K562 (cell line): ENCODE measurements around the gene SLC19A1. TPM values are rescaled to one million over a fixed set of nuclear protein-coding genes. Genes with fewer than 3 reads are reported as not detected.

Experiments used
- ATAC-seq: fragments of 200-7000 bp; cut with Tn5 transposase; 3 replicates; pipeline ENCODE4 v1.9.1; 2020; ENCODE audit warnings: moderate library complexity
- BruUV-seq: library from RNA; stranded (reverse); fragments of 400-500 nt; replicated peaks from 2 replicates; lab custom pipeline; 2021; lab: Mats Ljungman, UMichigan
- CTCF ChIA-PET: fragments of 300-600 bp; formaldehyde crosslinking; extraction: SDS; loops from one replicate; lab custom pipeline; 2021; ENCODE audit warnings: low intra/inter-chr PET ratio; lab: Yijun Ruan, JAX
- POLR2A ChIA-PET: fragments of 300-600, 350-650 bp; sonication (Branson Sonifier 250); formaldehyde crosslinking; extraction: SDS; loops from one replicate; lab custom pipeline; 2021; ENCODE audit warnings: antibody characterized with exemption, inconsistent platforms; lab: Yijun Ruan, JAX
- DNase-seq, 4 experiments: peaks; one replicate each; pipeline versions ENCODE4 v3.0.0 to v3.0.0-alpha.2; 2011 to 2018; ENCODE audit warnings: low spot score in 3 of 4, mixed read lengths in 3 of 4; ENCODE audit errors: extremely low read depth in 1 of 4
- FAIRE-seq: peaks from 2 replicates; lab custom pipeline; 2011; peaks lifted over from hg19 to GRCh38; lab: Jason Lieb, UNC
- H2AFZ ChIP-seq: 2 replicates; pipeline ENCODE4 v1.6.0; 2011; ENCODE audit warnings: low read depth, low read length, control low read depth, inconsistent platforms
- H3K27ac ChIP-seq: fragments of 200-600 bp; 3 replicates; pipeline ENCODE4 v1.8.0; 2011; ENCODE audit warnings: low read depth, mild to moderate bottlenecking, control low read depth, inconsistent platforms, low read length, moderate library complexity, mixed read lengths; ENCODE audit errors: extremely low read depth
- H3K27me3 ChIP-seq, 2 experiments: fragments of 300-600 bp in 1 of 2; 2 replicates in 1 of 2; 3 replicates in 1 of 2; pipeline versions ENCODE4 v1.6.0 to v1.8.0; 2011; ENCODE audit warnings: inconsistent platforms in 2 of 2, low read length in 2 of 2, mild to moderate bottlenecking in 1 of 2, mixed read lengths in 1 of 2, moderate library complexity in 1 of 2; ENCODE audit not compliant: control insufficient read depth in 2 of 2, insufficient read depth in 2 of 2
- H3K36me3 ChIP-seq: fragments of 300-600 bp; 3 replicates; pipeline ENCODE4 v1.8.0; 2011; ENCODE audit warnings: mild to moderate bottlenecking, low read length, inconsistent platforms; ENCODE audit not compliant: control insufficient read depth, insufficient read depth
- H3K4me1 ChIP-seq, 2 experiments: fragments of 200-600 bp in 1 of 2; replicated peaks in 1 of 2; 2 replicates in 1 of 2; 3 replicates in 1 of 2; pipeline versions ENCODE4 v1.5.1 to v1.8.0; 2011; ENCODE audit warnings: inconsistent platforms in 2 of 2, low read length in 2 of 2, mild to moderate bottlenecking in 1 of 2, mixed read lengths in 1 of 2, moderate library complexity in 1 of 2; ENCODE audit not compliant: control insufficient read depth in 2 of 2, insufficient read depth in 2 of 2
- H3K4me2 ChIP-seq: 2 replicates; pipeline ENCODE4 v1.6.1; 2011; ENCODE audit warnings: low read length, control low read depth, inconsistent platforms, mixed read lengths; ENCODE audit not compliant: insufficient read depth
- H3K4me3 ChIP-seq: fragments of 200-600 bp; sonication (generic), shearing (Covaris generic); 2 replicates; pipeline ENCODE4 v1.5.1; 2016; ENCODE audit warnings: control low read depth, inconsistent platforms
- H3K79me2 ChIP-seq: fragments of 200-600 bp; 3 replicates; pipeline ENCODE4 v1.8.0; 2011; ENCODE audit warnings: low read length, inconsistent platforms; ENCODE audit not compliant: control insufficient read depth, insufficient read depth
- H3K9ac ChIP-seq, 2 experiments: 2 replicates each; pipeline versions ENCODE4 v1.6.0 to v1.6.1; 2011; ENCODE audit warnings: low read depth in 2 of 2, low read length in 2 of 2, control low read depth in 1 of 2, inconsistent platforms in 1 of 2, mild to moderate bottlenecking in 1 of 2, mixed read lengths in 1 of 2; ENCODE audit not compliant: insufficient read depth in 1 of 2
- H3K9me1 ChIP-seq: one replicate; pipeline ENCODE4 v1.6.0; 2011; ENCODE audit warnings: inconsistent platforms, mild to moderate bottlenecking, low read length, moderate library complexity; ENCODE audit not compliant: control insufficient read depth, insufficient read depth
- H3K9me3 ChIP-seq: replicated peaks from 2 replicates; pipeline ENCODE4 v1.5.1; 2011; ENCODE audit warnings: low read depth, low read length, inconsistent platforms; ENCODE audit not compliant: control insufficient read depth, insufficient read depth
- H4K20me1 ChIP-seq: replicated peaks from 2 replicates; pipeline ENCODE4 v1.6.1; 2011; ENCODE audit warnings: low read length, inconsistent platforms, mixed read lengths; ENCODE audit not compliant: control insufficient read depth, insufficient read depth
- ARHGAP35 ChIP-seq: fragments of 450-650 bp; IDR thresholded peaks from 2 replicates; pipeline ENCODE4 v1.6.1; 2018; ENCODE audit not compliant: partially characterized antibody
- CBX5 ChIP-seq: IDR thresholded peaks from 2 replicates; pipeline ENCODE4 v1.6.1; 2014; ENCODE audit warnings: low read depth, borderline replicate concordance
- EHMT2 ChIP-seq: fragments of 450-650 bp; IDR thresholded peaks from 2 replicates; pipeline ENCODE4 v1.6.1; 2018; ENCODE audit warnings: antibody characterized with exemption
- ELF4 ChIP-seq: fragments of 450-650 bp; formaldehyde crosslinking; IDR thresholded peaks from 2 replicates; pipeline ENCODE4 v1.4.0; 2022; ENCODE audit warnings: missing genetic modification characterization
- HDAC1 ChIP-seq, 2 experiments: fragments of 450-650 bp; IDR thresholded peaks; 2 replicates each; pipeline ENCODE4 v1.6.1; 2016 to 2017; ENCODE audit warnings: inconsistent platforms in 1 of 2, mild to moderate bottlenecking in 1 of 2, moderate library complexity in 1 of 2
- LARP7 ChIP-seq: fragments of 450-650 bp; IDR thresholded peaks from 2 replicates; pipeline ENCODE4 v1.6.1; 2016
- MYBL2 ChIP-seq, 2 experiments: fragments of 450-650 bp in 1 of 2; sonication (generic) in 1 of 2; formaldehyde crosslinking in 1 of 2; IDR thresholded peaks; 2 replicates each; pipeline versions ENCODE4 v1.6.1 to v1.8.1; 2017 to 2022; ENCODE audit warnings: borderline replicate concordance in 1 of 2, inconsistent platforms in 1 of 2, low read depth in 1 of 2, mild to moderate bottlenecking in 1 of 2, missing genetic modification reagents in 1 of 2, moderate library complexity in 1 of 2
- POLR2G ChIP-seq: fragments of 200-400 bp; formaldehyde crosslinking; IDR thresholded peaks from 2 replicates; pipeline ENCODE4 v1.6.1; 2017; ENCODE audit warnings: low read depth, mild to moderate bottlenecking, antibody characterized with exemption, low read length, moderate library complexity
- WGBS: fragments of 100-300 bp; shearing (Covaris generic); methylation state at CpG from one replicate; pipeline ENCODE4 v1.1.6; 2016; ENCODE audit warnings: low coverage, mixed read lengths; ENCODE audit not compliant: insufficient coverage; ENCODE audit errors: missing lambda C conversion rate; 5-methylcytosine and 5-hydroxymethylcytosine counted together
- in situ Hi-C: fragments of 300-500 bp; cut with MboI; formaldehyde crosslinking; loops from 4 replicates; pipeline ENCODE4 v1.15.0; 2018; ENCODE audit warnings: inconsistent platforms, mixed read lengths
- intact Hi-C: fragments of 100-400 bp; cut with micrococcal nuclease; formaldehyde crosslinking; loops from 2 replicates; pipeline ENCODE4 v1.14.2; 2022
- polyA plus RNA-seq, 8 experiments: library from polyadenylated mRNA; depleted of rRNA in 4 of 8; stranded (reverse) in 5 of 8; unstranded in 3 of 8; fragments of >200 nt; fragmentation: Nextera tagmentation in 2 of 8; fragmentation: Illumina TruSeq in 1 of 8; extraction: Ambion mirVana in 2 of 8; extraction: Trizol in 1 of 8; gene quantifications; 2 replicates each; pipeline versions ENCODE4 v1.2.1 to v1.2.3, GENCODE V29; 2011 to 2014; ENCODE audit warnings: inconsistent platforms in 1 of 8, missing spikeins in 1 of 8
- total RNA-seq, 7 experiments: library from RNA; depleted of rRNA in 6 of 7; stranded (reverse); fragments of >200 nt in 6 of 7; fragmentation: Illumina TruSeq in 2 of 7; extraction: Trizol in 2 of 7; gene quantifications; 2 replicates each; pipeline versions ENCODE4 v1.2.1 to v1.2.3, GENCODE V29; 2011 to 2021; ENCODE audit warnings: low replicate concordance in 1 of 7
- TF ChIP-seq, protein P1 (sequence below): fragments of 450-650 bp; formaldehyde crosslinking; IDR thresholded peaks from 2 replicates; pipeline ENCODE4 v1.4.0; 2020; ENCODE audit warnings: mild to moderate bottlenecking, mixed read lengths
- TF ChIP-seq, protein P2 (sequence below), 2 experiments: fragments of 450-650 bp in 1 of 2; IDR thresholded peaks; 2 replicates each; pipeline ENCODE4 v1.6.1; 2011 to 2017; ENCODE audit warnings: low read depth in 2 of 2, antibody characterized with exemption in 1 of 2, borderline replicate concordance in 1 of 2, low read length in 1 of 2, mild to moderate bottlenecking in 1 of 2, mixed read lengths in 1 of 2; ENCODE audit not compliant: control insufficient read depth in 1 of 2
- TF ChIP-seq, protein P3 (sequence below): fragments of 450-650 bp; formaldehyde crosslinking; IDR thresholded peaks from 2 replicates; pipeline ENCODE4 v1.4.0; 2020; ENCODE audit warnings: mild to moderate bottlenecking, moderate library complexity
- TF ChIP-seq, protein P4 (sequence below): fragments of 450-650 bp; IDR thresholded peaks from 2 replicates; pipeline ENCODE4 v1.6.1; 2016; ENCODE audit warnings: borderline replicate concordance

The SLC19A1 gene
- total and polyA plus RNA-seq, 9 of the 15 experiments (the other 6 are each of a cell fraction or from before 2014, with no cell fraction given): 0.65 to 88.7 (median 12.0) TPM

DNA sequence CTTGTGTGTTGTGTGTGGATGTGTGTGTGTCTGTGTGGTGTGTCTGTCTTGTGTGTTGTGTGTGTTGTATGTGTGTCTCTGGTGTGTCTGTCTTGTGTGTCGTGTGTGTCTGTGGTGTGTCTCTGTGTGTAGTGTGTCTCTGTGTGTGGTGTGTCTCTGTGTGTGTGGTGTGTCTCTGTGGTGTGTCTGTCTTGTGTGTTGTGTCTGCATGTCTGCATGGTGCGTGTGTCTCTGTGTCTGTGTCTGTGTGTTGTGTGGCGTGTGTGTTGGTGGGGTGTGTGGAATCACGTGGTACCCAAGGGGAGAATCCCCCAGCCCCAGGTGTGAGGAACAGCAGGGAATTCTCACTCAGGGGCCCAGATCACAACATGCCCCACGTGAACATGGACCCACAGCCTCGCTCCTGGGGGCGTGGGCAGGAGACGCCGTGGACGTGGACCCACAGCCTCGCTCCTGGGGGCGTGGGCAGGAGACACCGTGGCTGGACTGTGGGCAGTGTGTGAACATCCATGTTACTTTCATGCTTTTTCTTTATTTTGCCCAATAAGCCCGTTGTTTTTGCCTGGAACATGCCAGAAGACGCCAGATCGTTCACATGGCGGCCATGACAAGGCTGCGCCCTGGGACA lies 67.8 kb downstream of the SLC19A1 start:
- BruUV-seq: no TSS peak
- H3K9me3 ChIP-seq: no peaks in the 10 kb centered on the region; the same call in none of the 2 replicates
- TF ChIP-seq LARP7 (0 out of 2 replicates have a peak, but pooled peaks have one; percentile 70), MYBL2 (IDR thresholded peaks at IDR 0.05; ENCODE audit: low read depth) (peak; percentile 12; the same call in 1 of the 2 replicates), MYBL2 (CRISPR knock-in tag; IDR thresholded peaks at IDR 0.05; ENCODE audit: borderline replicate concordance) (no peak), ELF4 (CRISPR knock-in tag) (peak; percentile 87), EHMT2 (peak; percentile 16; the same call in 1 of the 2 replicates), ARHGAP35 (peak; percentile 48), CBX5 (no peak), HDAC1 (IDR thresholded peaks at IDR 0.05) (0 out of 4 replicates have a peak, but pooled peaks of 1 of the 2 experiments have one; percentile 33), POLR2G (0 out of 2 replicates have a peak, but pooled peaks have one; percentile 18)
- TF ChIP-seq, protein P1, sequence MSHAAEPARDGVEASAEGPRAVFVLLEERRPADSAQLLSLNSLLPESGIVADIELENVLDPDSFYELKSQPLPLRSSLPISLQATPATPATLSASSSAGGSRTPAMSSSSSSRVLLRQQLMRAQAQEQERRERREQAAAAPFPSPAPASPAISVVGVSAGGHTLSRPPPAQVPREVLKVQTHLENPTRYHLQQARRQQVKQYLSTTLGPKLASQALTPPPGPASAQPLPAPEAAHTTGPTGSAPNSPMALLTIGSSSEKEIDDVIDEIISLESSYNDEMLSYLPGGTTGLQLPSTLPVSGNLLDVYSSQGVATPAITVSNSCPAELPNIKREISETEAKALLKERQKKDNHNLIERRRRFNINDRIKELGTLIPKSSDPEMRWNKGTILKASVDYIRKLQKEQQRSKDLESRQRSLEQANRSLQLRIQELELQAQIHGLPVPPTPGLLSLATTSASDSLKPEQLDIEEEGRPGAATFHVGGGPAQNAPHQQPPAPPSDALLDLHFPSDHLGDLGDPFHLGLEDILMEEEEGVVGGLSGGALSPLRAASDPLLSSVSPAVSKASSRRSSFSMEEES (CRISPR knock-in tag): peak; percentile 18
- TF ChIP-seq, protein P2, sequence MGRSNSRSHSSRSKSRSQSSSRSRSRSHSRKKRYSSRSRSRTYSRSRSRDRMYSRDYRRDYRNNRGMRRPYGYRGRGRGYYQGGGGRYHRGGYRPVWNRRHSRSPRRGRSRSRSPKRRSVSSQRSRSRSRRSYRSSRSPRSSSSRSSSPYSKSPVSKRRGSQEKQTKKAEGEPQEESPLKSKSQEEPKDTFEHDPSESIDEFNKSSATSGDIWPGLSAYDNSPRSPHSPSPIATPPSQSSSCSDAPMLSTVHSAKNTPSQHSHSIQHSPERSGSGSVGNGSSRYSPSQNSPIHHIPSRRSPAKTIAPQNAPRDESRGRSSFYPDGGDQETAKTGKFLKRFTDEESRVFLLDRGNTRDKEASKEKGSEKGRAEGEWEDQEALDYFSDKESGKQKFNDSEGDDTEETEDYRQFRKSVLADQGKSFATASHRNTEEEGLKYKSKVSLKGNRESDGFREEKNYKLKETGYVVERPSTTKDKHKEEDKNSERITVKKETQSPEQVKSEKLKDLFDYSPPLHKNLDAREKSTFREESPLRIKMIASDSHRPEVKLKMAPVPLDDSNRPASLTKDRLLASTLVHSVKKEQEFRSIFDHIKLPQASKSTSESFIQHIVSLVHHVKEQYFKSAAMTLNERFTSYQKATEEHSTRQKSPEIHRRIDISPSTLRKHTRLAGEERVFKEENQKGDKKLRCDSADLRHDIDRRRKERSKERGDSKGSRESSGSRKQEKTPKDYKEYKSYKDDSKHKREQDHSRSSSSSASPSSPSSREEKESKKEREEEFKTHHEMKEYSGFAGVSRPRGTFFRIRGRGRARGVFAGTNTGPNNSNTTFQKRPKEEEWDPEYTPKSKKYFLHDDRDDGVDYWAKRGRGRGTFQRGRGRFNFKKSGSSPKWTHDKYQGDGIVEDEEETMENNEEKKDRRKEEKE (IDR thresholded peaks at IDR 0.05; ENCODE audit: borderline replicate concordance in 1 of 2, control insufficient read depth in 1 of 2, low read depth in 2 of 2, low read length in 1 of 2): peak in 1 of 2 experiments; percentile 71; a peak in 1 of 4 replicates
- TF ChIP-seq, protein P3, sequence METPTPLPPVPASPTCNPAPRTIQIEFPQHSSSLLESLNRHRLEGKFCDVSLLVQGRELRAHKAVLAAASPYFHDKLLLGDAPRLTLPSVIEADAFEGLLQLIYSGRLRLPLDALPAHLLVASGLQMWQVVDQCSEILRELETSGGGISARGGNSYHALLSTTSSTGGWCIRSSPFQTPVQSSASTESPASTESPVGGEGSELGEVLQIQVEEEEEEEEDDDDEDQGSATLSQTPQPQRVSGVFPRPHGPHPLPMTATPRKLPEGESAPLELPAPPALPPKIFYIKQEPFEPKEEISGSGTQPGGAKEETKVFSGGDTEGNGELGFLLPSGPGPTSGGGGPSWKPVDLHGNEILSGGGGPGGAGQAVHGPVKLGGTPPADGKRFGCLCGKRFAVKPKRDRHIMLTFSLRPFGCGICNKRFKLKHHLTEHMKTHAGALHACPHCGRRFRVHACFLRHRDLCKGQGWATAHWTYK: 0 out of 2 replicates have a peak, but pooled peaks have one; percentile 21
- TF ChIP-seq, protein P4, sequence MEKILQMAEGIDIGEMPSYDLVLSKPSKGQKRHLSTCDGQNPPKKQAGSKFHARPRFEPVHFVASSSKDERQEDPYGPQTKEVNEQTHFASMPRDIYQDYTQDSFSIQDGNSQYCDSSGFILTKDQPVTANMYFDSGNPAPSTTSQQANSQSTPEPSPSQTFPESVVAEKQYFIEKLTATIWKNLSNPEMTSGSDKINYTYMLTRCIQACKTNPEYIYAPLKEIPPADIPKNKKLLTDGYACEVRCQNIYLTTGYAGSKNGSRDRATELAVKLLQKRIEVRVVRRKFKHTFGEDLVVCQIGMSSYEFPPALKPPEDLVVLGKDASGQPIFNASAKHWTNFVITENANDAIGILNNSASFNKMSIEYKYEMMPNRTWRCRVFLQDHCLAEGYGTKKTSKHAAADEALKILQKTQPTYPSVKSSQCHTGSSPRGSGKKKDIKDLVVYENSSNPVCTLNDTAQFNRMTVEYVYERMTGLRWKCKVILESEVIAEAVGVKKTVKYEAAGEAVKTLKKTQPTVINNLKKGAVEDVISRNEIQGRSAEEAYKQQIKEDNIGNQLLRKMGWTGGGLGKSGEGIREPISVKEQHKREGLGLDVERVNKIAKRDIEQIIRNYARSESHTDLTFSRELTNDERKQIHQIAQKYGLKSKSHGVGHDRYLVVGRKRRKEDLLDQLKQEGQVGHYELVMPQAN: peak; percentile 51; the same call in 1 of the 2 replicates

More for the DNA sequence above, 67.8 kb downstream of the SLC19A1 start:
- intact Hi-C loops (no loop called here), in situ Hi-C loops (no loop called here)
- POLR2A ChIA-PET: no interaction called here
- FAIRE-seq: peak; percentile 90
- WGBS: 61% methylated on average over 18 of the region's 18 CpGs
- H3K79me2 ChIP-seq: no peaks in the 10 kb centered on the region
- no peak overlapping the region for H3K27ac ChIP-seq
- DNase-seq: no peak
- H3K27me3 ChIP-seq: no peaks in the 10 kb centered on the region; a peak in 1 of 5 replicates
- peaks cover 4% of the 10 kb centered on the region for H3K9me1 ChIP-seq
- peaks cover 8% of the 10 kb centered on the region; the same call in 2 of the 3 replicates for H3K36me3 ChIP-seq
- CTCF ChIA-PET: no interaction called here
- no peak for ATAC-seq
- no peak overlapping the region for H3K9ac ChIP-seq
- no peak overlapping the region for H3K4me3 ChIP-seq
- H3K4me2 ChIP-seq: no peak overlapping the region
- no peak overlapping the region for H2AFZ ChIP-seq
- H4K20me1 ChIP-seq: peaks cover 10% of the 10 kb centered on the region
- peaks cover 10 to 77% of the 10 kb centered on the region in 2 experiments; a peak in 4 of 5 replicates for H3K4me1 ChIP-seq
